GM12892 (cell line): ENCODE results near the gene LSM10.

Experiments used
- DNase-seq: peaks from one replicate; pipeline ENCODE4 v3.0.0; 2011; ENCODE audit not compliant: insufficient read length
- FAIRE-seq: peaks from 2 replicates; lab custom pipeline; 2011; peaks lifted over from hg19 to GRCh38; lab: Jason Lieb, UNC
- POLR2A ChIP-seq: IDR thresholded peaks from 2 replicates; pipeline ENCODE4 v1.6.1; 2011; ENCODE audit warnings: low read depth, low read length, control low read depth
- POLR2AphosphoS5 ChIP-seq: IDR thresholded peaks from 2 replicates; pipeline ENCODE4 v1.6.1; 2011; ENCODE audit warnings: low read depth, low read length, control low read depth
- TAF1 ChIP-seq: IDR thresholded peaks from 2 replicates; pipeline ENCODE4 v1.6.1; 2011; ENCODE audit warnings: low read depth, mild to moderate bottlenecking, control low read depth, low read length, borderline replicate concordance

LSM10 gene

DNA sequence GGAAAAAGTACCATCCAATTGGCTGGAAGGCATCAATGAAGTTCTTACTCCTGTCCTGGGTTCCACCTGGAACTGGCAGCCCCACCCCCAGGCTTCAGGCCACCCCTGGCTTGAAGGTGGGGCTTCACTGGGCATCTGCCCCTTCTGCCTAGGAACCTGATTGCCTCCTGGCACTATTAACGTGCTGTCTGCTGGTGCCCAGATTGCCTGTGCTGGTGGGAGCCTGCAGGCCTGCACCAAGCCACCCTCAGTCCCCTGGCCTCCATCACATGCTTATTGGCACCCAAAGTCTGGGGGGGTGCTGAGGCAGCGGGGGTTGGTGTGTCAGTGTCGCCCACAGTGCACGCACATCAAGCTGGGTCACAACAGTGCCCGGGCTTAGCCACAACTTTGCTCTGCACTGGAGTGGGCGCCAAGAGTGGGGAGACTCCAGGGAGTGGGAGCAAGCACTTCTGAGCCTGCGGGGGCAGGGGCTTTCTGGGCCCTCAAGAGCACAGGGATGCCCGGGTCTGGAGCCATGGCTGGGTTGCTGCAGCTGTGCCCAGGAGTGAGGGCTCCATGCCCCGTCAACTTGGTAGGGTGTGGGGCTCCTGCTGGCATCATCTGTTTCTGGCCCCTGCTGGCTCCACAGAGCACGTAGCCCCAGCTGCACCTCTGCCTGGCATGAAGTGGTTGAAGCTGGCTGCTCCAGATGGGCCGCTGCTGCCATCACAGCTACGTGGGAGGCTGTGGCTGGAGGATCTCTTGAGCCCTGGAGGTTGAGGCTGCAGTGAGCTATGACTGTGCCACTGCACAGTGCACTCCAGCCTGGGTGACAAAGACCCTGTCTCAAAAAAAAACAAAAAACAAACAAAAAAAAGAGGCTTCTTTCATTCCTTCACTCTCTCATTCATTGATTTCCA lies 4.1 kb upstream of the LSM10 start:
- no peak for TF ChIP-seq POLR2AphosphoS5
- no peak for TF ChIP-seq POLR2A
- TF ChIP-seq TAF1 = no peak
- DNase-seq = no peak
- FAIRE-seq = no peak

DNA sequence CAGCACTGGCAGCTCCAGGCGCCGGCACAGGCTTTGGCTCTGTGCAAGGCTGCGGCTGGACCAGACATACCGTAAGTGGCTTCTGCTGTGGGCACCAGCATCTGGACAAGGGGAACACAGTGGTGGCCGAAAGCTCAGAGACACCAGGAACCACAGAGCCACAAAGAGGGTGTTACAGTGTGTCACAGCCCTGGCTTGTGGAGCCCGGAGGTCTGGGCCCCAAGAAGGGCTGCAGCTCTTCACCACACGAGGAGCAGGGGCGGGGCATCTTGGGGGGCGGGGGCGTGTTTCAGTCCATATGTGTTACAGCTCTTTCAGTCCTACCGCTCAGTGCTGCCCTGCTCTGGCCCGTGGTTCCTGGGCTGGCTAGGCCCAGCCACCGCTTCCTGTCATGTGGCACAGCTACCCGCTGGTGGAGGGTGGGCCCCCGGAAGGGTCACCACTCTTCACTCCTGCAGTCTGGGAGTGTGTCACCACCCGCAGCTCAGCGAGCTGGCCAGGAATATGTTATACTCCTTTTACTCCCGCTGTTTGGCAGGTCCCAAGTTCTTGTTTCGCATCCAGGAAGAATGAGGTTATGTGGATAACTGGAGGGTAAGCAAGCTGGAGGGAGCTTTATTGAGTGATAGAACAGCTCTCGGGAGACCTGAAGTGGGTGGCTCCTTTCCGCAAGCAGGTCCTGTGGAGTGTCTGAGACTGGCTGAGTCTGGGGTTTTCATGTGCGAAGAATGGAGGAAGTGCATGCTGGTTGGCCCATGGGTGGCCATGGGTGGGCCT lies 3.3 kb upstream of the LSM10 start:
- peak; percentile 52 for DNase-seq
- peak; percentile 53 for FAIRE-seq
- TF ChIP-seq POLR2A = peak; percentile 82
- 0 out of 2 replicates have a peak, but pooled peaks have one; percentile 37 for TF ChIP-seq TAF1
- peak; percentile 63; the same call in 1 of the 2 replicates for TF ChIP-seq POLR2AphosphoS5

DNA sequence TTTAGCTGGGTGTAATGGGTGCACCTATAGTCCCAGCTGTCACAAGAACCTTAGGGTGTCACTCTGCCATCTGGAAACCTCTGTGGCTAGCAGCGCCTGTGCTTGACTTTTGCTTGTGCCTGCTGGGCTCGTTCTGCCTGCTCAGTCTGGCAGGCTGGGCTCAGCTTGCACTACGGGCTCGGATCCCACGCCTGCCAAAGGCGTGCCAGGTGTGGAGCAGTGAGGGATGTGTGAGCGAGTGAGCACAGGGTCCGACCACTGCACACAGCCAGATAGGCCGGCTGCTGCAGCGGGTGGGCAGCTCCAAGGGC lies 2.8 kb upstream of the LSM10 start:
- TF ChIP-seq POLR2A (no peak), POLR2AphosphoS5 (no peak), TAF1 (no peak)
- no peak for DNase-seq
- FAIRE-seq = no peak

DNA sequence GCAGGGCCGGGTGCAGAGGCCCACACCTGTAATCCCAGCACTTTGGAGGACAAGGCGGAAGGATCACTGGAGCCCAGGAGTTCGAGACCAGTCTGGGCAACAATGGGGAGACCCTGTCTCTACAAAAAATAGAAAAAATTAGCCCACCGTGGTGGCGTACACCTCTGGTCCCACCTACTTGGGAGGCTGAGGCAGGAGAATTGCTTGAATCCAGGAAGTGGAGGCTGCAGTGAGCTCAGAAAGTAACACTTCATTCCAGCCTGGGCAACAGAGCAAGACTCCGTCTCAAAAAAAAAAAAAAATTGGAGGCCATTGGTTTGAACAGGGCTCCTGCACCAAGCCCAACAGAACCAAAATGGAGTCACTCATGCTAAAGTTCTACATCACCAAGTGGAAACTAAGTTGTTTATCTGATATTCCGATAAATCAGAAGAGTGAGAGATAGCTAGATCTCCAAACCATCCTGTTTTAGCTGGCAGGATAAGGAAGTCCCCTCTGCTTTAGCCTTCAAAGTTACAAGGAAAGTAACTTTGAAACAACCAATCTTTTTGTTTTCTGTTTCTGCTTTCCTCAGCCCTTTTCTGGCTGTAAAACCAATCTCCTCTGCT lies 766 bp upstream of the LSM10 start:
- no peak for DNase-seq
- TF ChIP-seq POLR2A (no peak), TAF1 (no peak), POLR2AphosphoS5 (no peak)
- no peak for FAIRE-seq

DNA sequence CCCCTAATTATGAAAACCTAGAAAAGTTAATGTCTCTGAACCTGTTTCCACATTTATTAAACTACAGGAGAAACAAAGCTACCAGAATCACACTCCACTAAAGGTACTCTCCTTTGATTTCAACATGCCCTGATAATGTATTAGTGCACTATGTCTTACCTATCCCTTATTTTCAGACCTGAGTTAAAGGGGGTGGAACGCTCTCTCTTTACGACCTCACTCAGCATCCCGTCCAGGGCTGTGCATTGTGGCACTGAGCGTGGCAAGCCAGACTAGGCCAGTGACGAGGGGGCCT lies 678 bp downstream of the LSM10 start:
- FAIRE-seq = no peak
- DNase-seq = no peak
- TF ChIP-seq POLR2AphosphoS5 = no peak
- no peak for TF ChIP-seq POLR2A
- TF ChIP-seq TAF1 = no peak

DNA sequence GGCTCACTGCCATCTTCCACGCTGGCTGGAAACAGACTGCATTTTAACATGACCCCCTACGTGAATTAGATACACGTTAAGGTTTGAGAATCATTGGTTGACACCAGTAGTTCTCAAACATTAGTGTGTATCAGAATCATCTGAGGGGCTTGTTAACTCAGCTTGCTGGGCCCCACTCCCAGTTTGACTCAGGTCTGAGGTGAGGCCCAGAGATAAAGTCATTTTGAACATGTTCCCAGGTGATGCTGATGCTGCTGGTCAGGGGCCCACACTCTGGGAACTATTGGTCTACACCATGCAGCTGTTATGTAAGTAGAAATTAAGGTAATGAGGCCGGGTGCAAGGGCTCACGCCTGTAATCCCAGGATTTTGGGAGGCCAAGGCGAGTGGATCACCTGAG lies 1.3 kb downstream of the LSM10 start:
- no peak for TF ChIP-seq POLR2AphosphoS5
- TF ChIP-seq TAF1 = no peak
- no peak for TF ChIP-seq POLR2A
- DNase-seq (no peak), FAIRE-seq (no peak)

DNA sequence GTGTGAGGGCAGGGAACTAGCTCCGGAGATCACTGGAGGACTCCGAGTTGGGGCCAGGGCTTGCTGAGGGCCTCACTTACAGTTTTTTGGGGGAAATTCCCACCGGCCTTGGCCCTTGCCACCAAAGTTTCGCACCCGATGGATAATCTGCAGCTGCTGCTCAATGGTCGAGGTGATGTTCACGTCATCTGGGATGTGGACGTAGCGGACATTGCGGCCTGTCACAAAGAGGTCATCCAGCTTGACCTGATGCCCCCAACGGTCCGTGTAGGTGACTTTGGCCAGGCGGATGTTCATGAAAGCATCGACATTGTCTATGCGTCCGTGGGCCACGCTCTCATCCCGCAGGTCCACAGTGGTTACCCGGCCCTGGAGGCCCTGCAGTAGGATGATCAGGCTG lies 4.0 kb downstream of the LSM10 start:
- DNase-seq = no peak
- no peak for TF ChIP-seq POLR2A
- no peak for TF ChIP-seq POLR2AphosphoS5
- no peak for TF ChIP-seq TAF1
- FAIRE-seq = no peak

DNA sequence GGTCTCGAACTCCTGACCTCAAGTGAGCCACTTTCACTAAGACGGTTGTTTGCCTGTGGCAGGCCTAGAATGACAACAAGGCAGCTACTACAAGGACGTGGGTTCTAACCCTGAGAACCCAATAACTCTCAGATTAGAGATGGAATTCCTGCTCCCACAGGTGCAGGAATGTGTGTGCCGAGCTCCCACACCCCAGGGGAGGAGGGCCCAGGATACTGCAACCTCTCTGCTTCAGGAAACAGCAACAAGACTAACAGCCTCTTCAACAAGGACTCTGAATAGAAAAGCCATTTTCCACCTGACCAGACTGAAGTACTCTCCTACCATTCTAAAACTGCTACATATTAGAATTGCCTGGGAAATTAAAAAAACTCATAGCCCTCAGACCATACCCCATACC lies 4.9 kb downstream of the LSM10 start:
- FAIRE-seq (no peak), DNase-seq (no peak)
- TF ChIP-seq POLR2A (no peak), POLR2AphosphoS5 (no peak), TAF1 (no peak)

DNA sequence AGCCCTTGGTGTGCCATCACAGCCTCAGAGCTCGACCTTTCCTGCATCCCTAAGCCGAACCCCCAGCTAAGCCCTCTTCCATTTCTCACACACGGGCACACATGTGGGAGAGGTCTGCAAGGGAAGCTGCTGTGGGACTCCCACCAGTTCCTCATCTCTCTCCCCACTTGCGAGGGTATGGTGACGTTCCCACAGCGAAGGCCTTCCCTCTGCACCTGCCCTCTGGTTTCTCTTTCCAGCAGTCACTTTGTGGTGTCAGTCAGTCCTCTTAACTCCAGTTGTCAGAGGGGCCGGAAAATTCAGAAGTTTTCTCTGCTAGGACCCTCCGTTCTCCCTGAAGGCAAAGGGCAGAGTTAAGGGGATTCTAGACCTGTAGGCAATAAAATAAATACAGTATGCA lies 6.4 kb downstream of the LSM10 start:
- TF ChIP-seq POLR2A = no peak
- no peak for DNase-seq
- no peak for FAIRE-seq

DNA sequence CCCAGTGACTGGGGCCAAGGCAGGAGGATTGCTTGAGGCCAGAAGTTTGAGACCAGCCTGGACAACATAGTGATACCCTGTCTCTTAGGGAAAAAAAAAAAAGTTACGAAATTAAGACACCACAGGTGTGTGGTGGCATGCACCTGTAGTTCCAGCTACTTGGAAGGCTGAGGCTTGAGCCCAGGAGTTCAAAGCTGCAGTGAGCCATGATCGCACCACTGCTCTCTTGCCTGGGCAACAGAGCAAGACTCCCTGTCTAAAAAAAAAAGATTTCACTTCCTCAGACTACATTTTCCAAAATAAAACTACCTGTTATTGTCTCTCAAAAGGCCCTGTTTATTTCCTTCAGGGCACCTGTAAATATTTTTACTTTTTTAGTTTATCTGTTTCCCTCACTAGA lies 7.3 kb downstream of the LSM10 start:
- peak; percentile 24 for FAIRE-seq
- no peak for TF ChIP-seq POLR2AphosphoS5
- no peak for TF ChIP-seq POLR2A
- no peak for TF ChIP-seq TAF1
- DNase-seq = no peak

DNA sequence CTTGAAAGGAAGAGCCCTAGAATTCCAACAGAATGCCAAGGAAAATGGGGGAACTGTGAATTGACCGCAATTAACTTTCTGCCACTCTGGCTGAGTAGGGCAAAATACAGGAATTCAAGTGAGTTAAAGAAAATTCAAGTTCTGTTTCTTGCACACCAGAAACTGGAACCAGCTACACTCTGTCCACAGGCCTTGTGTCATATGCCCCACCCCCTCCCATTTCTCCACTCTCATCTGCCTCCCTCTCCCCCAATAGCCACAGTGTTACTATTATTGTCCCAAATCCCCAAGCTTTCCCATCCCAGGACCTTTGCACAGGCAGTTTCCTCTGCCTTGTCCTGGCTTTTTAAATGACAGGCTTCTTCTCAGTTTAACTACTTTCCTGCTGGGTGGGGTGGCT lies 7.7 kb downstream of the LSM10 start:
- FAIRE-seq (no peak), DNase-seq (no peak)
- TF ChIP-seq POLR2AphosphoS5 = no peak
- no peak for TF ChIP-seq TAF1
- no peak for TF ChIP-seq POLR2A

DNA sequence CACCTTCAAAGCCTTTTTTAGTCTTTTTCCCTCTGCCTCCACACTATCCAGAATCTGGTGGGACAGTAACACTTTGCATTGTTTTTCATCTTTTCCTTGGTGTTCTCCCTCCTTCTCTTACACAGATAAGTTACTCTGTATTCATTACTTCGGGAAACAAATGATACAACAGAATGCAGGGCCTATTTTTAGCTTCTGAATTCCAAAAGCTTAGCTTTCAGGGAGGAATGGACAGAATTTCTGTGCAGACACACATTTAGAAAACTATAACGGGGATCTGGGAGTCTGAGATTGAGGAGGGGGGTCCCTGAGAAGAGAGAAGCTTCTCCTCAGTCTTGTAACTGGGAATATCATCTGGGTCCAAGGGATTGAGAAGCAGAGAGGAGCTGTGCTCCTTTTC lies 8.4 kb downstream of the LSM10 start:
- DNase-seq (no peak), FAIRE-seq (no peak)
- TF ChIP-seq POLR2AphosphoS5 (no peak), POLR2A (no peak), TAF1 (no peak)
